ENCODE measurements around the gene CCDC146.
A peak's percentile ranks its signal among the peaks of the same experiment; 100 is the strongest.
"Not testable (repeated sequence)": the region's sequence is repeated elsewhere in the genome, so short reads cannot be mapped to it uniquely, and the experiment has no call there.

CCDC146 gene

GRCh38 chr7:77327067-77327931 lies 204.9 kb downstream of the CCDC146 start:
- no peak for DNase-seq

GRCh38 chr7:77327932-77328628 lies 205.7 kb downstream of the CCDC146 start:
- DNase-seq = no peak

- DNase-seq = no peak
Measured at GRCh38 chr7:77328669-77329068, 206.3 kb downstream of the CCDC146 start.

- no peak for DNase-seq
Measured at GRCh38 chr7:77329466-77330168, 207.2 kb downstream of the CCDC146 start.

GRCh38 chr7:77330169-77330882 lies 207.9 kb downstream of the CCDC146 start:
- no peak for DNase-seq

GRCh38 chr7:77331938-77332695 lies 209.7 kb downstream of the CCDC146 start:
- DNase-seq = peak in 42 of 56 donors; percentile 7 to 64 (median 36)

- DNase-seq = not testable (repeated sequence)
Measured at GRCh38 chr7:77334039-77334438, 211.6 kb downstream of the CCDC146 start.

GRCh38 chr7:77335581-77335980 lies 213.2 kb downstream of the CCDC146 start:
- DNase-seq = no peak

GRCh38 chr7:77337456-77337990 lies 215.1 kb downstream of the CCDC146 start:
- DNase-seq = no peak

- no peak for DNase-seq
Measured at GRCh38 chr7:77338260-77338659, 215.8 kb downstream of the CCDC146 start.

GRCh38 chr7:77338883-77339629 lies 216.6 kb downstream of the CCDC146 start:
- DNase-seq = no peak

GRCh38 chr7:77339726-77340125 lies 217.3 kb downstream of the CCDC146 start:
- DNase-seq = no peak
